GM12874 (cell line): Measurements from ENCODE around the gene SPNS3.

Experiments used
- CTCF ChIP-seq: IDR thresholded peaks from 2 replicates; pipeline ENCODE4 v1.5.1; 2011; ENCODE audit warnings: low read depth, mild to moderate bottlenecking, control low read depth, low read length, moderate library complexity; ENCODE audit not compliant: insufficient read depth

SPNS3 gene

GRCh38 chr17:4487296-4487695, 53.6 kb downstream of the SPNS3 start:
- no peak for TF ChIP-seq CTCF

- TF ChIP-seq CTCF, result no peak
Measured at GRCh38 chr17:4487820-4488716, 54.3 kb downstream of the SPNS3 start.

- TF ChIP-seq CTCF, result no peak
Measured at GRCh38 chr17:4488989-4489595, 55.4 kb downstream of the SPNS3 start.

- no peak for TF ChIP-seq CTCF
Measured at GRCh38 chr17:4490109-4490591, 56.4 kb downstream of the SPNS3 start.

GRCh38 chr17:4490637-4491061, 56.9 kb downstream of the SPNS3 start:
- TF ChIP-seq CTCF, result no peak

- TF ChIP-seq CTCF, result no peak
Measured at GRCh38 chr17:4492721-4493561, 59.2 kb downstream of the SPNS3 start.
